ENCODE measurements around the gene PPIF. TPM values are rescaled to one million over a fixed set of nuclear protein-coding genes. Genes with fewer than 3 reads are reported as not detected.

Gene PPIF
- total and polyA plus RNA-seq, 2 of the 4 experiments (the other 2 are of a cell fraction) = 29.2 to 130 TPM

DNA sequence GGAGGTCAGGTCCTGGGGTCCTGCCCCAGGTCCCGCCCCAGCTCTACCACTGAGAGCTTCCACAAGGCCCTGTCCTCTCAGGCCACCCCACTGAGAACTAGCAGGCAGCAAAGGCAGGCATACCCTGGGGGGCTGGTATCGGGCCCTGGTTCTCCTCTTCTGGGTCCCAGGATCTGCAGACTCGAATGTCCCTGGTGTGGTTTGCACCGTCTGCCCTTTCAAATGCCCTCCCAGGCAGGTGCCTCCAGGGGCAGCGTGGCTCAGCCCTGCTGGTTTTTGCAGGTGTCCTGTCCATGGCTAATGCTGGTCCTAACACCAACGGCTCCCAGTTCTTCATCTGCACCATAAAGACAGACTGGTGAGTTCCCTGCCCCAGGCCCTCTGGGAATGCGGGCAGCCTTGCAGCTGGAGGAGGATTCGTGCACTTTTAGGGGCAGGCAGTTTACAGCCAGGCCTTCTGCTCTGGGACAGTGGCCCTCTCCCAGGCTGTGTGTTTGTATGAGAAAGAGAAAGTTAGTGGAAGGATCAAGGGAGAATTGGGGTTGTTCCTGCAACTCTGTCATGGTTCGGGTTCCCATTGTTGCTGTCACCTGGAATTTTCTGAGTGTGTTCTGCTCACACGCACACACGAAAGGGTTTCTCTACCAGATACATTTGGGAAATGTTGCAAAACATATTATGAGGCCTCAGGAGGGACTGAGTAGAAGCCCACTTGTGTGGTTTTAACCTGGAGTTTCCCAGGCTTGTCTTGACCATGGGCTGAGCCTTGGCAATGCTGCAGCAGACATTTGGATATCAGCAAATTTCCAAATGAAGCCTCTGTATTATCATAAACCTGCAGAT, 5.0 kb downstream of the PPIF start (continued):
- no peak for TF ChIP-seq MAFK (IDR thresholded peaks at IDR 0.05; ENCODE audit: low read depth, low read length)

DNA sequence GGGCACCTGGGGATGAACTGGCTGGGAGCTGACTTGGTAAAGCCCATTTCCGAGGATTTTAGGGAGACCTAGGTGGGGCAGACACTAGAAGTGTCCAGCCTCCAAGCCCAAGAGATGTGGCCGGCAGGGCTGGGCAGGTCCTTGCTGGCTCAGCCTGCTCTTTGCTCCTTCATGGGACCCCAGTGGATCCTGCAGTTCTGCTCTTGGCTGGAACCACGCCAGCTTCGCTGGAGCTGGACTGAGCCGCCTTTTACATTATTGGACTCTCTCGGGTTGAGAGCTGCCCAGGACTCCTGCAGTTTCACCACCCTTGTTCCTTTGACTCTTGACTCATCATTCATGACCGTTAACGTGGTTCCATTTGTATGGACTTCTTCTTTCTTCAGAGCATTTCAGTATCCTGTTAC, 5.7 kb downstream of the PPIF start:
- CTCF ChIA-PET = no interaction called here
- Histone ChIP-seq H3K9me1 (ENCODE audit: insufficient read depth, low read length) (peaks cover 24% of the 10 kb centered on the region), H3K4me2 (ENCODE audit: low read depth, low read length) (no peak overlapping the region), H2BK120ac (ENCODE audit: low read depth, low read length) (no peak overlapping the region), H2BK15ac (ENCODE audit: low read depth, low read length) (no peak overlapping the region), H2AK5ac (ENCODE audit: low read depth, low read length) (no peak overlapping the region), H3K9me3 (ENCODE audit: control insufficient read depth, insufficient read depth, low read length) (no peaks in the 10 kb centered on the region), H3K79me1 (ENCODE audit: low read depth in 1 of 2, low read length in 2 of 2) (peaks cover 30 to 71% of the 10 kb centered on the region in 2 experiments), H3K36me3 (ENCODE audit: control insufficient read depth, insufficient read depth, low read length) (peaks cover 66% of the 10 kb centered on the region), H2BK5ac (ENCODE audit: low read depth, low read length, poor library complexity, severe bottlenecking) (no peak overlapping the region), H3K23ac (ENCODE audit: low read depth, low read length) (no peak overlapping the region), H2AK9ac (replicated peaks; ENCODE audit: low read depth, low read length, poor library complexity) (no peak overlapping the region), H3K14ac (replicated peaks; ENCODE audit: low read depth, low read length) (no peak overlapping the region), H4K8ac (ENCODE audit: low read depth in 2 of 2, low read length in 2 of 2) (no peak overlapping the region), H3K4me1 (ENCODE audit: control insufficient read depth, insufficient read depth, low read length) (peaks cover 13% of the 10 kb centered on the region), H3K27me3 (ENCODE audit: control insufficient read depth, insufficient read depth, low read length) (no peaks in the 10 kb centered on the region), H3K27ac (ENCODE audit: insufficient read depth, low read length) (no peak overlapping the region), H3K18ac (ENCODE audit: low read depth, low read length) (no peak overlapping the region), H3K4ac (ENCODE audit: low read depth, low read length) (no peak overlapping the region), H3K56ac (ENCODE audit: extremely low read depth, insufficient read depth, low read length) (no peak overlapping the region), H4K5ac (ENCODE audit: low read depth, low read length) (no peak overlapping the region), H2BK20ac (ENCODE audit: low read depth, low read length) (no peak overlapping the region), H3K9ac (ENCODE audit: low read depth, low read length) (no peak overlapping the region), H4K91ac (ENCODE audit: insufficient read depth, low read depth, low read length) (no peak overlapping the region), H3K4me3 (ENCODE audit: insufficient read depth, low read depth, low read length) (no peak overlapping the region), H2AFZ (replicated peaks; ENCODE audit: low read length, poor library complexity) (no peak overlapping the region), H4K20me1 (ENCODE audit: insufficient read depth, low read length) (peaks cover 61% of the 10 kb centered on the region)
- POLR2A ChIA-PET (ENCODE audit: unreplicated experiment) = interaction anchor here (0.6 kb wide), 1 partner anchor 550 kb away, joined by 3 read pairs; no protein-coding TSS in a partner anchor
- ATAC-seq (ENCODE audit: low read depth) (no peak), DNase-seq (no peak)
- in situ Hi-C loops (cut with MboI; ENCODE audit: low sequenced_read_pairs) (no loop called here), dilution Hi-C loops (cut with HindIII; ENCODE audit: low sequenced_read_pairs, unreplicated experiment) (no loop called here), intact Hi-C loops (cut with micrococcal nuclease) (no loop called here)
- no peak for TF ChIP-seq NFE2L2 (IDR thresholded peaks at IDR 0.05; ENCODE audit: low read depth, low read length)
- no peak for TF ChIP-seq MAZ (IDR thresholded peaks at IDR 0.05; ENCODE audit: borderline replicate concordance, low read depth, low read length)
- no peak for TF ChIP-seq RCOR1 (IDR thresholded peaks at IDR 0.05; ENCODE audit: insufficient replicate concordance, low read length)
- TF ChIP-seq, protein P1, sequence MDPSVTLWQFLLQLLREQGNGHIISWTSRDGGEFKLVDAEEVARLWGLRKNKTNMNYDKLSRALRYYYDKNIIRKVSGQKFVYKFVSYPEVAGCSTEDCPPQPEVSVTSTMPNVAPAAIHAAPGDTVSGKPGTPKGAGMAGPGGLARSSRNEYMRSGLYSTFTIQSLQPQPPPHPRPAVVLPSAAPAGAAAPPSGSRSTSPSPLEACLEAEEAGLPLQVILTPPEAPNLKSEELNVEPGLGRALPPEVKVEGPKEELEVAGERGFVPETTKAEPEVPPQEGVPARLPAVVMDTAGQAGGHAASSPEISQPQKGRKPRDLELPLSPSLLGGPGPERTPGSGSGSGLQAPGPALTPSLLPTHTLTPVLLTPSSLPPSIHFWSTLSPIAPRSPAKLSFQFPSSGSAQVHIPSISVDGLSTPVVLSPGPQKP (IDR thresholded peaks at IDR 0.05; ENCODE audit: borderline replicate concordance, low read depth, low read length) = no peak
- TF ChIP-seq, protein P2, sequence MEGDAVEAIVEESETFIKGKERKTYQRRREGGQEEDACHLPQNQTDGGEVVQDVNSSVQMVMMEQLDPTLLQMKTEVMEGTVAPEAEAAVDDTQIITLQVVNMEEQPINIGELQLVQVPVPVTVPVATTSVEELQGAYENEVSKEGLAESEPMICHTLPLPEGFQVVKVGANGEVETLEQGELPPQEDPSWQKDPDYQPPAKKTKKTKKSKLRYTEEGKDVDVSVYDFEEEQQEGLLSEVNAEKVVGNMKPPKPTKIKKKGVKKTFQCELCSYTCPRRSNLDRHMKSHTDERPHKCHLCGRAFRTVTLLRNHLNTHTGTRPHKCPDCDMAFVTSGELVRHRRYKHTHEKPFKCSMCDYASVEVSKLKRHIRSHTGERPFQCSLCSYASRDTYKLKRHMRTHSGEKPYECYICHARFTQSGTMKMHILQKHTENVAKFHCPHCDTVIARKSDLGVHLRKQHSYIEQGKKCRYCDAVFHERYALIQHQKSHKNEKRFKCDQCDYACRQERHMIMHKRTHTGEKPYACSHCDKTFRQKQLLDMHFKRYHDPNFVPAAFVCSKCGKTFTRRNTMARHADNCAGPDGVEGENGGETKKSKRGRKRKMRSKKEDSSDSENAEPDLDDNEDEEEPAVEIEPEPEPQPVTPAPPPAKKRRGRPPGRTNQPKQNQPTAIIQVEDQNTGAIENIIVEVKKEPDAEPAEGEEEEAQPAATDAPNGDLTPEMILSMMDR (conservative IDR thresholded peaks at IDR 0.05; ENCODE audit: low read depth, low read length) = no peak
- TF ChIP-seq RAD21 (IDR thresholded peaks at IDR 0.05; ENCODE audit: low read length) = no peak
- TF ChIP-seq MXI1 (IDR thresholded peaks at IDR 0.05; ENCODE audit: borderline replicate concordance, low read depth, low read length) = no peak
- no peak for TF ChIP-seq FOS (IDR thresholded peaks at IDR 0.05; ENCODE audit: low read depth, low read length)
- no peak for TF ChIP-seq POLR2A (IDR thresholded peaks at IDR 0.05; ENCODE audit: low read depth, low read length)
- TF ChIP-seq BHLHE40 (IDR thresholded peaks at IDR 0.05; ENCODE audit: low read depth, low read length) = no peak
- BruUV-seq (replicated peaks) = no TSS peak
- 96% methylated on average over 4 of the region's 8 CpGs; no CpG with 5 or more reads in 1 of the 2 experiments for WGBS, 2 experiments (ENCODE audit: extremely low coverage in 2 of 2, insufficient read length in 1 of 2)
